H9 (cell line): ENCODE measurements around the gene RAPGEF3. TPM values are rescaled to one million over a fixed set of nuclear protein-coding genes. Genes with fewer than 3 reads are reported as not detected.

ENCODE experiments used
- DNase-seq: peaks from one replicate; pipeline ENCODE4 v3.0.0-alpha.2; 2017
- H2AFZ ChIP-seq: one replicate; pipeline ENCODE4 v1.6.1; 2013; ENCODE audit warnings: mild to moderate bottlenecking, low read length, control low read depth, moderate library complexity
- H2AK5ac ChIP-seq: 2 replicates; pipeline ENCODE4 v1.6.1; 2013; ENCODE audit warnings: low read length, control low read depth, mixed read lengths; ENCODE audit not compliant: insufficient read length
- H2BK120ac ChIP-seq: one replicate; pipeline ENCODE4 v1.6.1; 2013; ENCODE audit warnings: low read depth, mild to moderate bottlenecking, low read length, control low read depth, inconsistent platforms; ENCODE audit not compliant: poor library complexity, severe bottlenecking
- H2BK12ac ChIP-seq: 2 replicates; pipeline ENCODE4 v1.6.1; 2013; ENCODE audit warnings: low read length, control low read depth, mixed read lengths, low read depth; ENCODE audit not compliant: insufficient read length
- H2BK15ac ChIP-seq: 2 replicates; pipeline ENCODE4 v1.6.1; 2013; ENCODE audit warnings: low read depth, low read length, control low read depth
- H2BK20ac ChIP-seq: one replicate; pipeline ENCODE4 v1.6.1; 2013; ENCODE audit warnings: low read depth, mild to moderate bottlenecking, low read length, control low read depth, inconsistent platforms; ENCODE audit not compliant: poor library complexity, severe bottlenecking
- H2BK5ac ChIP-seq: 2 replicates; pipeline ENCODE4 v1.6.1; 2013; ENCODE audit warnings: low read length, control low read depth, mixed read lengths; ENCODE audit not compliant: insufficient read length
- H3K14ac ChIP-seq: 2 replicates; pipeline ENCODE4 v1.6.1; 2013; ENCODE audit warnings: low read length, control low read depth; ENCODE audit not compliant: insufficient read depth
- H3K18ac ChIP-seq: 2 replicates; pipeline ENCODE4 v1.6.1; 2013; ENCODE audit warnings: low read depth, mild to moderate bottlenecking, mixed read lengths, low read length, control low read depth; ENCODE audit not compliant: insufficient read length
- H3K23ac ChIP-seq: 2 replicates; pipeline ENCODE4 v1.6.1; 2013; ENCODE audit warnings: low read length, control low read depth, mixed read lengths, low read depth; ENCODE audit not compliant: insufficient read length
- H3K23me2 ChIP-seq: 2 replicates; pipeline ENCODE4 v1.6.1; 2013; ENCODE audit warnings: low read depth, mild to moderate bottlenecking, mixed read lengths, low read length, control low read depth; ENCODE audit not compliant: insufficient read length, poor library complexity, severe bottlenecking
- H3K27ac ChIP-seq: 2 replicates; pipeline ENCODE4 v1.5.1; 2013; ENCODE audit warnings: low read length, control low read depth, mixed read lengths, low read depth; ENCODE audit not compliant: insufficient read length
- H3K27me3 ChIP-seq: 2 replicates; pipeline ENCODE4 v1.6.1; 2013; ENCODE audit warnings: low read length, control low read depth, inconsistent platforms; ENCODE audit not compliant: insufficient read depth
- H3K4ac ChIP-seq: 2 replicates; pipeline ENCODE4 v1.6.1; 2013; ENCODE audit warnings: low read depth, mild to moderate bottlenecking, control low read depth, inconsistent platforms, low read length, moderate library complexity
- H3K4me1 ChIP-seq: 2 replicates; pipeline ENCODE4 v1.6.1; 2013; ENCODE audit warnings: low read length, control low read depth, inconsistent platforms; ENCODE audit not compliant: insufficient read depth
- H3K4me2 ChIP-seq: 2 replicates; pipeline ENCODE4 v1.6.1; 2013; ENCODE audit warnings: low read length, control low read depth, mixed read lengths; ENCODE audit not compliant: insufficient read length, insufficient read depth
- H3K56ac ChIP-seq: 2 replicates; pipeline ENCODE4 v1.6.1; 2013; ENCODE audit warnings: low read depth, mild to moderate bottlenecking, mixed read lengths, low read length, control low read depth; ENCODE audit not compliant: insufficient read length
- H3K79me1 ChIP-seq: 2 replicates; pipeline ENCODE4 v1.6.1; 2013; ENCODE audit warnings: low read depth, mild to moderate bottlenecking, moderate library complexity, low read length, control low read depth, inconsistent platforms; ENCODE audit not compliant: insufficient read depth, poor library complexity, severe bottlenecking
- H3K79me2 ChIP-seq: 2 replicates; pipeline ENCODE4 v1.6.1; 2013; ENCODE audit warnings: low read length, control low read depth, inconsistent platforms; ENCODE audit not compliant: insufficient read depth
- H3K9ac ChIP-seq: 2 replicates; pipeline ENCODE4 v1.6.1; 2013; ENCODE audit warnings: low read length, control low read depth, mixed read lengths; ENCODE audit not compliant: insufficient read length; ENCODE audit errors: extremely low read depth
- H3K9me3 ChIP-seq: one replicate; pipeline ENCODE4 v1.6.1; 2013; ENCODE audit warnings: low read depth, low read length, inconsistent platforms; ENCODE audit not compliant: control insufficient read depth
- H3T11ph ChIP-seq: one replicate; pipeline ENCODE4 v1.6.1; 2013; ENCODE audit warnings: mild to moderate bottlenecking, low read length, control low read depth, inconsistent platforms
- H4K20me1 ChIP-seq: one replicate; pipeline ENCODE4 v1.6.1; 2013; ENCODE audit not compliant: control insufficient read depth, insufficient read length, insufficient read depth
- H4K5ac ChIP-seq: 2 replicates; pipeline ENCODE4 v1.6.1; 2013; ENCODE audit warnings: low read depth, mild to moderate bottlenecking, mixed read lengths, low read length, control low read depth; ENCODE audit not compliant: insufficient read length
- H4K8ac ChIP-seq: replicated peaks from 2 replicates; pipeline ENCODE4 v1.6.1; 2013; ENCODE audit warnings: low read length, control low read depth, mixed read lengths, low read depth; ENCODE audit not compliant: insufficient read length
- H4K91ac ChIP-seq: 2 replicates; pipeline ENCODE4 v1.6.1; 2013; ENCODE audit warnings: low read depth, mild to moderate bottlenecking, moderate library complexity, mixed read lengths, low read length, control low read depth; ENCODE audit not compliant: insufficient read length
- H3K27ac Mint-ChIP-seq, 3 experiments: 2 replicates in 2 of 3; 3 replicates in 1 of 3; pipeline ENCODE4 v1.8.0; 2020 to 2021; ENCODE audit warnings: mixed read lengths in 3 of 3, mild to moderate bottlenecking in 1 of 3, moderate library complexity in 1 of 3
- H3K27me3 Mint-ChIP-seq: 2 replicates; pipeline ENCODE4 v1.8.0; 2021; ENCODE audit warnings: low read depth, mild to moderate bottlenecking, moderate library complexity, mixed read lengths
- H3K36me3 Mint-ChIP-seq, 3 experiments: 2 replicates in 2 of 3; 3 replicates in 1 of 3; pipeline ENCODE4 v1.8.0; 2020 to 2021; ENCODE audit warnings: low read depth in 3 of 3, mixed read lengths in 3 of 3; ENCODE audit not compliant: insufficient read depth in 1 of 3
- H3K4me1 Mint-ChIP-seq, 2 experiments: 2 replicates each; pipeline ENCODE4 v1.8.0; 2020; ENCODE audit warnings: mixed read lengths in 2 of 2
- H3K4me3 Mint-ChIP-seq, 2 experiments: 2 replicates in 1 of 2; 3 replicates in 1 of 2; pipeline ENCODE4 v1.8.0; 2020 to 2021; ENCODE audit warnings: mild to moderate bottlenecking in 2 of 2, mixed read lengths in 2 of 2, moderate library complexity in 1 of 2
- H3K9me3 Mint-ChIP-seq, 2 experiments: 2 replicates in 1 of 2; 3 replicates in 1 of 2; pipeline ENCODE4 v1.8.0; 2020; ENCODE audit warnings: mild to moderate bottlenecking in 2 of 2, mixed read lengths in 2 of 2, moderate library complexity in 1 of 2
- WGBS: extraction: QIAGEN DNeasy Blood & Tissue Kit; methylation state at CpG from one replicate; pipeline ENCODE4 v1.1.7; 2013; ENCODE audit warnings: missing lambda C conversion rate, low lambda C conversion rate, mixed read lengths; ENCODE audit not compliant: insufficient read length; ENCODE audit errors: extremely low coverage; 5-methylcytosine and 5-hydroxymethylcytosine counted together
- total RNA-seq: library from RNA; stranded (reverse); gene quantifications from 2 replicates; pipeline ENCODE4 v1.2.1, GENCODE V29; 2021
- TF ChIP-seq, protein P1 (sequence below): fragments of 200-600 bp; sonication (generic); conservative IDR thresholded peaks from 3 replicates; pipeline ENCODE4 v1.8.0; 2021; ENCODE audit warnings: antibody characterized with exemption, mild to moderate bottlenecking

The RAPGEF3 gene
- total RNA-seq, 1 experiment from 2014 or later, result 7.4 TPM

DNA sequence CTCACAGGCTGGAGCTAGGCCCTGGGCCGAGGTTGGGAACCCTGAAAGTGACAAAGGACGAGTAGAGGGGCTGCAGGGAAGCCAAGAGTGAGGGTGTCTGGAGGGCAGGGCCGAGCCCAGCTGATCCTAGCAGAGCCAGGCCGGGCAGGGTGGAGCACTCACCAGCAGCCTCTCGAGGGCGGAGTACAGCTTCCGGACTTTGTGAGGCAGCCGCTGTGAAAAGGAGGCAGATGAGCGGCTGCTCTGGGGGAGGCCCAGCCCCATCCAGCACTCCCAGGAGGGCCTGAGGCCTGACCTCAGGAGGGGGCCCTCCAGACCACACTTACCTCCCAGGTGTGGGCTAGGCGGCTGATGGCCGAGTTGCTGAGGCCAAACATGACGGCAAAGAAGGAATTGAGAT, 18.7 kb downstream of the RAPGEF3 start:
- no peak for DNase-seq
- Mint-ChIP-seq H3K36me3 (no peaks in the 10 kb centered on the region; a peak in 1 of 7 replicates), H3K9me3 (no peaks in the 10 kb centered on the region), H3K4me3 (no peak overlapping the region), H3K27me3 (peaks cover 8% of the 10 kb centered on the region), H3K4me1 (peaks cover 26 to 43% of the 10 kb centered on the region in 2 experiments), H3K27ac (peak overlapping the region in 1 of 3 experiments; percentile 44; a peak in 1 of 7 replicates)
- H2AFZ ChIP-seq, result no peak overlapping the region
- H2BK5ac ChIP-seq, result no peak overlapping the region
- no peaks in the 10 kb centered on the region for H4K20me1 ChIP-seq
- H3K18ac ChIP-seq, result no peak overlapping the region
- no peak overlapping the region for H2AK5ac ChIP-seq
- peaks cover under 1% of the 10 kb centered on the region; the same call in 1 of the 2 replicates for H3K4me1 ChIP-seq
- no peak overlapping the region for H3K23ac ChIP-seq
- H3K14ac ChIP-seq, result no peak overlapping the region
- H4K8ac ChIP-seq, result no peak overlapping the region
- no peak overlapping the region for H3K4ac ChIP-seq
- TF ChIP-seq, protein P1, sequence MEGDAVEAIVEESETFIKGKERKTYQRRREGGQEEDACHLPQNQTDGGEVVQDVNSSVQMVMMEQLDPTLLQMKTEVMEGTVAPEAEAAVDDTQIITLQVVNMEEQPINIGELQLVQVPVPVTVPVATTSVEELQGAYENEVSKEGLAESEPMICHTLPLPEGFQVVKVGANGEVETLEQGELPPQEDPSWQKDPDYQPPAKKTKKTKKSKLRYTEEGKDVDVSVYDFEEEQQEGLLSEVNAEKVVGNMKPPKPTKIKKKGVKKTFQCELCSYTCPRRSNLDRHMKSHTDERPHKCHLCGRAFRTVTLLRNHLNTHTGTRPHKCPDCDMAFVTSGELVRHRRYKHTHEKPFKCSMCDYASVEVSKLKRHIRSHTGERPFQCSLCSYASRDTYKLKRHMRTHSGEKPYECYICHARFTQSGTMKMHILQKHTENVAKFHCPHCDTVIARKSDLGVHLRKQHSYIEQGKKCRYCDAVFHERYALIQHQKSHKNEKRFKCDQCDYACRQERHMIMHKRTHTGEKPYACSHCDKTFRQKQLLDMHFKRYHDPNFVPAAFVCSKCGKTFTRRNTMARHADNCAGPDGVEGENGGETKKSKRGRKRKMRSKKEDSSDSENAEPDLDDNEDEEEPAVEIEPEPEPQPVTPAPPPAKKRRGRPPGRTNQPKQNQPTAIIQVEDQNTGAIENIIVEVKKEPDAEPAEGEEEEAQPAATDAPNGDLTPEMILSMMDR, result no peak
- no peak overlapping the region for H2BK120ac ChIP-seq
- H4K91ac ChIP-seq, result no peak overlapping the region
- H3K23me2 ChIP-seq, result no peaks in the 10 kb centered on the region
- no peaks in the 10 kb centered on the region for H3K9me3 ChIP-seq
- no peak overlapping the region for H4K5ac ChIP-seq
- H3K4me2 ChIP-seq, result no peak overlapping the region
- H3K79me1 ChIP-seq, result no peaks in the 10 kb centered on the region
- H3K9ac ChIP-seq, result no peak overlapping the region
- no CpG with 5 or more reads among the region's 12 CpGs for WGBS
- no peak overlapping the region for H3K56ac ChIP-seq
- no peak overlapping the region for H3K27ac ChIP-seq
- no peak overlapping the region for H2BK15ac ChIP-seq
- H3K27me3 ChIP-seq, result no peaks in the 10 kb centered on the region
- H3T11ph ChIP-seq, result no peak overlapping the region
- H2BK20ac ChIP-seq, result no peak overlapping the region
- no peak overlapping the region for H2BK12ac ChIP-seq
- no peaks in the 10 kb centered on the region for H3K79me2 ChIP-seq
